GM12875 (cell line): ENCODE results near the gene MAP4K1.
A peak's percentile ranks its signal among the peaks of the same experiment; 100 is the strongest.

Source experiments
- H3K4me3 ChIP-seq: one replicate; pipeline ENCODE4 v1.5.1; 2011; ENCODE audit warnings: low read depth, low read length, control low read depth
- TF ChIP-seq, protein P1 (sequence below): IDR thresholded peaks from 2 replicates; pipeline ENCODE4 v1.5.1; 2011; ENCODE audit warnings: low read depth, mild to moderate bottlenecking, control low read depth, inconsistent platforms, low read length, moderate library complexity, borderline replicate concordance; ENCODE audit not compliant: insufficient read depth

The MAP4K1 gene

GRCh38 chr19:38642176-38642575 lies 24.4 kb upstream of the MAP4K1 start:
- H3K4me3 ChIP-seq: no peak overlapping the region
- TF ChIP-seq, protein P1, sequence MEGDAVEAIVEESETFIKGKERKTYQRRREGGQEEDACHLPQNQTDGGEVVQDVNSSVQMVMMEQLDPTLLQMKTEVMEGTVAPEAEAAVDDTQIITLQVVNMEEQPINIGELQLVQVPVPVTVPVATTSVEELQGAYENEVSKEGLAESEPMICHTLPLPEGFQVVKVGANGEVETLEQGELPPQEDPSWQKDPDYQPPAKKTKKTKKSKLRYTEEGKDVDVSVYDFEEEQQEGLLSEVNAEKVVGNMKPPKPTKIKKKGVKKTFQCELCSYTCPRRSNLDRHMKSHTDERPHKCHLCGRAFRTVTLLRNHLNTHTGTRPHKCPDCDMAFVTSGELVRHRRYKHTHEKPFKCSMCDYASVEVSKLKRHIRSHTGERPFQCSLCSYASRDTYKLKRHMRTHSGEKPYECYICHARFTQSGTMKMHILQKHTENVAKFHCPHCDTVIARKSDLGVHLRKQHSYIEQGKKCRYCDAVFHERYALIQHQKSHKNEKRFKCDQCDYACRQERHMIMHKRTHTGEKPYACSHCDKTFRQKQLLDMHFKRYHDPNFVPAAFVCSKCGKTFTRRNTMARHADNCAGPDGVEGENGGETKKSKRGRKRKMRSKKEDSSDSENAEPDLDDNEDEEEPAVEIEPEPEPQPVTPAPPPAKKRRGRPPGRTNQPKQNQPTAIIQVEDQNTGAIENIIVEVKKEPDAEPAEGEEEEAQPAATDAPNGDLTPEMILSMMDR: no peak

- no peak overlapping the region for H3K4me3 ChIP-seq
- TF ChIP-seq, protein P1: no peak
Measured at GRCh38 chr19:38640368-38640767, 22.6 kb upstream of the MAP4K1 start.

- no peak overlapping the region for H3K4me3 ChIP-seq
- TF ChIP-seq, protein P1: no peak
Measured at GRCh38 chr19:38639679-38640078, 21.9 kb upstream of the MAP4K1 start.

DNA sequence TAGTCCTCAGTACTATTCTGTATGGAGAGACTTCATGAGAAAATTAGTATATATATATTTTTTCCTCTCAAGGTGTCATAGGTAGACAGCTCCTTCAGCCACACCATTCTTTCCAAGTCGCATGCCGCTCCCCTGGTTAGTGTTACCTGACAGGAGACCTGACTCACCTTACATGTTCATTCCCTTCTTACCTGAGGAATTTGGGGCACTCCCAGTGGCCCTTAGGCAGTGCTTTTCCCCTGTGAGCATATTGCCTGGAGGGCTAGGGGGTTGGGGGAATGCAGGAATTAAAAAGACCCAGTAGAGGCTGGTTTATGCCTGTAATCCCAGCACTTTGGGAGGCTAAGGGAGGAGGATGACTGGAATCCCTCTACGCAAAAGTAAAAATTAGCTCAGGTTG lies 20.7 kb upstream of the MAP4K1 start:
- no peak overlapping the region for H3K4me3 ChIP-seq
- TF ChIP-seq, protein P1: no peak

DNA sequence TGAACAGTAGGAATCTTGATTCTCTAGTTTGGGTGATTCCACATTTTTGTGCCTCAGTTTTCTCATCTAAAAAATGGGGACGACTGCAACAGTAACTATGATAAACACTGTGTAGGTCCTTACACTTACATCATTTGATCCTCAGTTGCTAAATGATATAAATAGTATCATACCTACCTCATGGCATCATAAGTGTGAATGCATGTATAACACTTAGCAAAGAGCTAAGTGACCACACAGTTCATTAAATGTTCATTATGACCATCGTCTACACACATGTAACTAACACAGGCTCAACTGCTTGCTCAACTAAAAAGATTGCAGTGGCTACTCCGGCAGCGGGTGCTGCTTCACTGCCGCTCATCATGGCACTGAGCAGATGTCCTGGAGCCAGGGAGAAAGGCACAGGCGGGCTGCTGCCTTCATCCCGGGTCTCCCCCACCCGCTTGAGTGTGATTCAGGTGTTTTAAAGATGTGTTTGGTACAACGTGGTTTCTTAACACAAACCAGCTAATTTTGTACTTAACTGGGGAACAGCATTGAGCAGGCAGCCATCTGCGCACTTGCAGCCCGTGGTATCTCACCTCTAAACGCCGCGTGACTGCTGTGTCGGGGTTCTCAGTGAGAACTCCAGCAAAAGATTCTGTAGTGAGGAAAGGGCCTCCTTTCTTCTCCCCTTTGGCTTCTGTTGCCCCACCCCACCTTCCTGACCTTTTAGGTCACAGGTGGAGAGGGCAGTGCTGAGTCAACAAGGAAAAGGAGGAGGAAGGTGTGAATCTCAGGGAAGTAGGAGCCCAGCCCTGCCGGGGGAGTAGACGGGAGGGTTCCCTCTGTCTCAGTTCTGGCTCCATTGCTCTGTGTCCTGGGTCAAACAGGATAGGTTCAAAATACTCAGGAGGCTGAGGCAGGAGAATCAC lies 18.0 kb upstream of the MAP4K1 start:
- TF ChIP-seq, protein P1: no peak
- no peak overlapping the region for H3K4me3 ChIP-seq

GRCh38 chr19:38634757-38635482 lies 17.2 kb upstream of the MAP4K1 start:
- no peak overlapping the region for H3K4me3 ChIP-seq
- TF ChIP-seq, protein P1: peak; percentile 89
